Mesodermal cell (in vitro differentiated cells): ENCODE results near the gene APP.

Source experiments
- H3K27ac ChIP-seq: 2 replicates; pipeline ENCODE4 v1.7.0; 2013; ENCODE audit warnings: mild to moderate bottlenecking, low read depth, low read length, moderate library complexity; ENCODE audit not compliant: severe bottlenecking
- H3K36me3 ChIP-seq: 2 replicates; pipeline ENCODE4 v1.7.1; 2013; ENCODE audit warnings: mild to moderate bottlenecking, low read length, moderate library complexity; ENCODE audit not compliant: control insufficient read depth, insufficient read depth
- H3K4me1 ChIP-seq: one replicate; pipeline ENCODE4 v1.7.1; 2013; ENCODE audit warnings: mild to moderate bottlenecking, low read length; ENCODE audit not compliant: insufficient read depth, control insufficient read depth, poor library complexity, severe bottlenecking
- H3K4me3 ChIP-seq: 2 replicates; pipeline ENCODE4 v1.7.0; 2013; ENCODE audit warnings: low read length, control low read depth, mild to moderate bottlenecking; ENCODE audit not compliant: insufficient read depth, poor library complexity, severe bottlenecking; ENCODE audit errors: extremely low read depth
- H3K9me3 ChIP-seq: 2 replicates; pipeline ENCODE4 v1.7.1; 2013; ENCODE audit warnings: mild to moderate bottlenecking, low read length, moderate library complexity; ENCODE audit not compliant: control insufficient read depth
- WGBS, 2 experiments: methylation state at CpG; one replicate each; pipeline ENCODE4 v1.1.5; 2013; ENCODE audit warnings: missing lambda C conversion rate in 2 of 2; ENCODE audit not compliant: insufficient coverage in 2 of 2; 5-methylcytosine and 5-hydroxymethylcytosine counted together

Gene APP

DNA sequence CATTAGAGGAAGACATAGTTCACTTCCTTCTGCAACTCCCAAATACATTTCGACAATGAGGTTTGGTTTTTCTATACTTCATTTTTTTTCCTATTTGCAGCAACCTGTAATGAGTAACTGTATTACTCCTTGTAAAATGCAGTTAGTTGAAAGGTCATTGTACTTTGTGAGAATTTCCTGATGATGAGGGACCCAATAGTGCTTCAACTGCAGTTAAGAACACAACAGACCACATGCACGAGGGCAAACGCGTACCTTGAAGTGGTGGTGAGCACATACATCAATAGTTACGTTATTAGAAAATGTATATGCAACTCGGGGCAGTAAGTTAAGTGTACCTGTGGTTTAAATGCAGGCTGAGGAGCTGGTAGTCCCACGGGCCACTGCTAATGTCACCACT, 264.0 kb downstream of the APP start:
- Histone ChIP-seq H3K36me3 (peaks cover 67% of the 10 kb centered on the region), H3K4me3 (no peak overlapping the region)
- 83 to 98% methylated on average over 1 to 4 of the region's 7 CpGs for WGBS, 2 experiments

DNA sequence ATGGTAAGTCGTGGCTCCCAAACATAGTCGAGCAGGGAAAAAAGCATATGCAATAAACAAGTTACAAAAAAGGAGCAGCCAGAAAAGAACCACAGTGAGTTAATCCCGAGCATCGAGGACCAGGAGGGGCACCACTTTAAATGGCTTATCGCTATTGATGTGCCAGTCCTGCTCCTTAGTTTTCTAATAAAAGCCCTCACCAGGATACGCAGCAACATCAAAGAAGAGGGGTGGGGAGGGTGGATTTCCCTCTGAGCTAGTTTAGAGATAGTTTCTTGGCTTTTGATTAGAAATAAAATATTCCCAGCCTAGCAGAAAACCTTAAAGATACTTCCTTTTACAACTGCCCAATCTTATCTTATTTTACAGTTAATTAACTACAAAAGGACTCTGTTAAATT, 265.4 kb downstream of the APP start:
- WGBS, 2 experiments: 90 to 100% methylated on average over 2 to 5 of the region's 6 CpGs
- Histone ChIP-seq H3K27ac (no peak overlapping the region), H3K36me3 (peaks cover 56% of the 10 kb centered on the region), H3K9me3 (no peaks in the 10 kb centered on the region), H3K4me1 (no peaks in the 10 kb centered on the region), H3K4me3 (no peak overlapping the region)

More for the DNA sequence above, 264.0 kb downstream of the APP start:
- H3K9me3 ChIP-seq: no peaks in the 10 kb centered on the region
- no peaks in the 10 kb centered on the region for H3K4me1 ChIP-seq
- H3K27ac ChIP-seq: no peak overlapping the region

DNA sequence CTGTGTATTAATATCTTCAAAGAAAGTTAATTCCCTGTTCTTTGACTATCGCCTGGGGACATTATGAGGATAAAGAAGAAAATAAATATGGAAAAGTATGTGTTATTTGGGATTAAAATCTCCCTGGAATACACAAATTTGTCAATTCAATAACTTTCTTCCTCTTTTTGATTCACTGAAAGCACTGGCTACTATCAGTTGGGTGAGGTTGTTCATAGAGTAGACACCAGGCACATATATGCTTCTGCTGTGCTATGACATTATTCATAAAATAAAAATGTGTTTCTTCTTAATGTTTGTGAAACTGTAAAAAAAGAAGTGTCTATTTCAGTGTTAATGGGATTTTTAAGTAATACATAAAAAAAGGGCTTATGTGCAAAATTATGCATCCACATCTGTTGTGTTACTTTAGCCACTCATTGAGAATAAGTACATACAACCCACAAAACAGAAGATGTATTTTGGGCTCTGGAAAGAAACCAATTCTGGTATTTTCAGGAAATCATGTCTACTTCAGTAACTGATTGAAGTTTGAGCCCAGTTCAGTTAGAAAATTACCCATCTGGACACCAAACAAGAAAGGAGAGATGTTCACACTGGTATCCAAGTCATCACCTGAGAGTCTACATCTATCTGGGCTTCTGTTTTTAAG, 266.4 kb downstream of the APP start:
- WGBS, 2 experiments: no CpG with 5 or more reads among the region's 1 CpG
- no peaks in the 10 kb centered on the region for H3K4me1 ChIP-seq
- peaks cover 60% of the 10 kb centered on the region for H3K36me3 ChIP-seq
- no peak overlapping the region for H3K27ac ChIP-seq
- no peak overlapping the region for H3K4me3 ChIP-seq
- no peaks in the 10 kb centered on the region for H3K9me3 ChIP-seq

DNA sequence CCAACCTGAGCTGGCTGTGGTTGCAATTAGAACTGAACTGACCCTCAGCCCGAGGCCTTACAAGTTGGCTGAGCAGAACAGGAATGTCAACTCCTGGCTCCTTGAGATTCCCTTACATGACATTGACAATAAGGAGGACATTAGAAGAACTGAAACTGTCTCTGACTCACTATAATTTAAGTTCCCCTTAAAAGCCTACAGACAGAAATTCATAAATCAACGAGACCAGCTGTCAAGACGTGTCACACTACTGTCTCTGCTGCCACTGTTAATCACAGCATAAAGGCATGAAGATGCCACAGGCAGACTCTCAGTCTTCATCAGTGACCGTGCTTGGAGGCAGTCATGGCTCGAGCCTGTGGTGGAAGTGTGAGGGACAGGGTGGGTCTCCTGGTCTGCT, 267.0 kb downstream of the APP start:
- 95 to 100% methylated on average over 4 to 5 of the region's 5 CpGs for whole genome bisulfite sequencing, 2 experiments
- Histone ChIP-seq H3K4me1 (no peaks in the 10 kb centered on the region), H3K27ac (no peak overlapping the region), H3K9me3 (no peaks in the 10 kb centered on the region), H3K4me3 (no peak overlapping the region), H3K36me3 (peaks cover 58% of the 10 kb centered on the region)

DNA sequence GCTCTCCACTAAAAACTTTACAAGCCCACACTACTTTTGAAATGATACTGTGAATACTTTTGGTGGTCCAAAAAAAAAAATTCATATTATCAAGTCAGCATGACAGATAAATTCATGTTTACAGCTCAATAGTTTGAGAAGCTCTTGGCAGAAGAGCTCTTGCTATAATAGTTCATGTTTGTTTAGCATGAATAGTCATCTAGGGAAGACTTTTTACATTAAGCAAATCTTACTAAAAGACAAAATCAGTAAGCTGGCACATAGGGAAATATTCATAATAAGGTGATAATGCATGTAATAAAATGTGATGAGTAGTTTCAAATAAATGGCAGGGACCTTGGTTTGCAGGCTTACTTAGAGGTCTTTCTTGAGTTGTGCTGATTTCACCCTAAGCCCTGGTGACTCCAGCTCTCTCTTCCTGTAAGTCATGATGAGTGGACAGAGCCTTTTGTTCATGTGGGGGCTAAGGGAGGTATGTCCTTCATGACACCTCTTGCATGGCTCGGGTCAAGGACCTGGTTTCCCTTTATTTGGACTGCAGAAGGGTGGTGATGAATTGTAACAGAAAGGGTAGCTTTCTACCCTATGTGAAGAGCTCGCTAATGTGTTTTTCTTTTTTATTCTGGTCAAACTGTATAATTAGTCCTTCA, 269.1 kb downstream of the APP start:
- Histone ChIP-seq H3K9me3 (no peaks in the 10 kb centered on the region), H3K4me1 (no peaks in the 10 kb centered on the region), H3K4me3 (no peak overlapping the region), H3K36me3 (peaks cover 64% of the 10 kb centered on the region), H3K27ac (no peak overlapping the region)
- no CpG with 5 or more reads among the region's 2 CpGs for WGBS, 2 experiments

DNA sequence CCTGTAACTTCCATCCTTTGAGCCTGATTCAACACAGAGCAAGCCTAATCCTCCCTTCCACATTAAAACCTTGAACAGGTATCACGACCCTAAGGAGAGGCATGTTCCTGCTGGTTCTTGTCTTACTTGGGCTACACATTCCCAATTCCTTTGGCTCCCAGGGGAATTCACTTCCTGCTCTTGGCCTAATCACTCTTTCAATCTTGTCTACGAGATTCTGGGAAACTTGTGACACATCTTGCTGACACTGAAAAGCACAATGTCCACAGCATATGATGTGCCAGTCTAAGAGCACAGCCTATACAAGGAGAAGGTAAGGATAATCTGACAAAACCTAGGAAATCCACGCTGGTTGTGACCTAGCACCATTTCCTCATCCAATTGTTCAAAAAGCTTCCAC, 271.9 kb downstream of the APP start:
- no peaks in the 10 kb centered on the region for H3K4me1 ChIP-seq
- no peak overlapping the region for H3K4me3 ChIP-seq
- no peak overlapping the region for H3K27ac ChIP-seq
- peaks cover 65% of the 10 kb centered on the region for H3K36me3 ChIP-seq
- H3K9me3 ChIP-seq: peaks cover 4% of the 10 kb centered on the region
- WGBS, 2 experiments: 90 to 93% methylated on average over 1 to 2 of the region's 3 CpGs

DNA sequence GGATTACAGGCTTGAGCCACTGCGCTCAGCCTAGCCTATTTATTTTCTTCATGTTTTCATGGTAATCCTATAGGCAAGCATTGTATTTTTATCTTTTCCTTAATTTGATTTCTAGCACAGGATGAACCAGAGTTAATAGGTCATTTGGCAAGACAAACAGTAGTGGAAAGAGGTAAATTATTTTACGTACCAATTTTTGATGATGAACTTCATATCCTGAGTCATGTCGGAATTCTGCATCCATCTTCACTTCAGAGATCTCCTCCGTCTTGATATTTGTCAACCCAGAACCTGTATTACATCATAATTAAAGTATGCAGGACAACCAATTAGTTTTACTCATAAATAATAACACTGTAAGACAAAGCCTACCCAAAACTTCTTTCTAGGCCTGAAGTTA, 273.2 kb downstream of the APP start:
- H3K4me1 ChIP-seq: no peaks in the 10 kb centered on the region
- no peak overlapping the region for H3K27ac ChIP-seq
- peaks cover 6% of the 10 kb centered on the region for H3K9me3 ChIP-seq
- H3K36me3 ChIP-seq: peaks cover 63% of the 10 kb centered on the region
- 89 to 100% methylated on average over 1 to 3 of the region's 4 CpGs for WGBS, 2 experiments
- no peak overlapping the region for H3K4me3 ChIP-seq

DNA sequence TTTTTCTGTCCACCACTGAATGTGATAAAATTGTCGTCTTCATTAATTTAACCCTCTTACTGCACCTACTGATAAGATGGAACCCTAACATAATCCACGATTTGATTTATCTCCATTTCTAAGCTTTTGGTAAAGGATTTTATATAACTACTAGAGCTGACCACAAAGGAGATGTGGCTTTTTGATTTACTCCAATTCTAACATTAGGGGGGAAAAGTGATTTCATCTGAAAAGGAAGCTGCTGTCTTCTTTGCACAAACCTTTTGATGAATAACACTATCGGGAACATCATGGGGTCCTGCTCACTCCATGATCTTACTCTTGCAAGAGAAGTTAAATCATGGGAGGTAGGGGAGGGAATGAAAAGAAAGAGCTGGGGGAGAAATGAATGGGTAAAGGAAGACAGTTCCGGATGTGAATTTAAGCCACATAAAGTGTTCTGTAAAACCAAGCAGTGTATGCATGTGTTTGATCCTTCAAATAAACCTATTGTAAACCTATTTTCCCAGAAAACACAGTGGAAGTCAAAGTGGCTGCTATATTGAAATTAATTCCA, 274.0 kb downstream of the APP start:
- Histone ChIP-seq H3K27ac (no peak overlapping the region), H3K9me3 (peaks cover 6% of the 10 kb centered on the region), H3K36me3 (peaks cover 67% of the 10 kb centered on the region), H3K4me1 (no peaks in the 10 kb centered on the region), H3K4me3 (no peak overlapping the region)
- WGBS, 2 experiments: 90% methylated on average over 2 of the region's 4 CpGs; no CpG with 5 or more reads in 1 of the 2 experiments

DNA sequence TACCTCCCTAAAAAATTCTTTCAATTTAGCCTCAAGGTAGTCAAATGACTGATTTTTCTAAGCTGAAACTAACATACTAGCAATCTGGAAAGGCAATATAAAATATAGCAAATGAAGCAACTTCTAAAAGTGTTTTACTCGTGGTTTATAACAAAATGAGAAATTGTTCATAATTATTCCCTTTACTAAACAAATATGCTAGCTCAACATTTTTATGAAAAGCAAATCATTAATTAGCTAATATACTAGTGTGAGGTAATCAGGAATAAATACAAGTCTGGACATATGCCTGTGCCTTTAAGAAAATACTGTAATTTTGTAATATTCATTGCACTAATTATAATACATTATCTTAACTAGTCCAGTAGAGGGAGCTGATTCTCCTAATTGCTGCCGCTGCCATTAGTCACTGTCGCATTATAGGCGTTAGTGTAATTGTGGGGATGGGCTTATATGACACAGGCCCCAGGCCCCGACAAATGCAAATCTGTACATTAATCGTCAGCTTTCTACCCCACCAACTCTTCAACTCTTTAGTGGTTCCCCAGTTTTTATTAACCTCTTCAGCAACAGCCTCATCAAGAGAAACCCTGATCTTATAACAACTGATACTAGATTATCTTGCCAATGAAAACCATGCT, 274.9 kb downstream of the APP start:
- H3K36me3 ChIP-seq: peaks cover 73% of the 10 kb centered on the region
- H3K4me3 ChIP-seq: no peak overlapping the region
- H3K27ac ChIP-seq: no peak overlapping the region
- no peaks in the 10 kb centered on the region for H3K4me1 ChIP-seq
- WGBS, 2 experiments: 100% methylated on average over 1 of the region's 6 CpGs; no CpG with 5 or more reads in 1 of the 2 experiments
- peaks cover 6% of the 10 kb centered on the region for H3K9me3 ChIP-seq

DNA sequence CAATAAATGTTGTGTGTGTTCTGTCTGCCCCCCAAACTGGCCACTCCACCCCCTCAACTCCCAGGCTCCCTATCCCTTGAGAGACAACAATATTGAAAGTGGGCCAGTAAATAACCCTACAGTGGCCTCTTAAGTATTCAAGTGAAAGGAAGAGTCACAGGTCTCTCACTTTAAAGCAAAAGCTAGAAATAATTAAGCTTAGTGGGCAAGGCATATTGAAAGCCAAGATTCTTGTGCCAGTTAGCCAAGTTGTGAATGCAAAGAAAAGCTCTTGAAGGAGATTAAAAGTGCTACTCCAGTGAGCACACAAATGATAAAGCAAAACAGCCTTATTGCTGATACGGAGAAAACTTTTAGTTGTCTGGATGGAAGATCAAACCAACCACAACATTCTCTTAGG, 277.4 kb downstream of the APP start:
- Histone ChIP-seq H3K36me3 (peaks cover 92% of the 10 kb centered on the region), H3K4me3 (no peak overlapping the region), H3K27ac (no peak overlapping the region), H3K9me3 (peaks cover 6% of the 10 kb centered on the region), H3K4me1 (no peaks in the 10 kb centered on the region)
- no CpG with 5 or more reads among the region's 1 CpG for WGBS, 2 experiments
